PC-3 (cell line): ENCODE measurements around the gene HAUS2. TPM values are rescaled to one million over a fixed set of nuclear protein-coding genes. Genes with fewer than 3 reads are reported as not detected.

Source experiments
- ATAC-seq: fragments of 200-7000 bp; cut with Tn5 transposase; 2 replicates; pipeline ENCODE4 v1.9.1; 2020; ENCODE audit warnings: mild to moderate bottlenecking, moderate library complexity
- BruUV-seq: library from RNA; stranded (reverse); fragments of 400-500 nt; replicated peaks from 2 replicates; lab custom pipeline; 2021; lab: Mats Ljungman, UMichigan
- CTCF ChIA-PET: fragments of 300-600 bp; sonication (Branson Sonifier 250); formaldehyde crosslinking; loops from one replicate; lab custom pipeline; 2022; ENCODE audit warnings: antibody characterized with exemption; lab: Charles Lee
- POLR2A ChIA-PET: fragments of 300-600 bp; sonication (Branson Sonifier 250); formaldehyde crosslinking; loops from one replicate; lab custom pipeline; 2022; ENCODE audit warnings: antibody characterized with exemption; ENCODE audit not compliant: unreplicated experiment; lab: Charles Lee
- DNase-seq: peaks from one replicate; pipeline ENCODE4 v3.0.0-alpha.2; 2015
- H2AFZ ChIP-seq: fragments of 300-600 bp; sonication (generic); 2 replicates; pipeline ENCODE4 v1.6.0; 2016; ENCODE audit warnings: antibody characterized with exemption, low read length
- H3F3A ChIP-seq: fragments of 300-600 bp; sonication (generic); one replicate; pipeline ENCODE4 v1.6.0; 2017; ENCODE audit warnings: antibody characterized with exemption, low read length, control low read depth, mild to moderate bottlenecking; ENCODE audit not compliant: unreplicated experiment
- H3K27ac ChIP-seq: fragments of 300-600 bp; sonication (generic); 2 replicates; pipeline ENCODE4 v1.5.1; 2016; ENCODE audit warnings: mild to moderate bottlenecking, low read length
- H3K27me3 ChIP-seq: fragments of 300-600 bp; sonication (generic); 2 replicates; pipeline ENCODE4 v1.6.1; 2016; ENCODE audit warnings: low read length, mixed read lengths
- H3K36me3 ChIP-seq: fragments of 300-600 bp; sonication (generic); 2 replicates; pipeline ENCODE4 v1.6.1; 2016; ENCODE audit warnings: low read depth, mixed run types, low read length, mixed read lengths
- H3K4me1 ChIP-seq: fragments of 300-600 bp; sonication (generic); 2 replicates; pipeline ENCODE4 v1.5.1; 2016; ENCODE audit warnings: low read length; ENCODE audit not compliant: insufficient read depth
- H3K4me2 ChIP-seq: fragments of 300-600 bp; sonication (generic); 2 replicates; pipeline ENCODE4 v1.6.0; 2016; ENCODE audit warnings: low read length
- H3K4me3 ChIP-seq: fragments of 300-600 bp; sonication (generic); 2 replicates; pipeline ENCODE4 v1.5.1; 2016; ENCODE audit warnings: mild to moderate bottlenecking, low read length, mixed read lengths
- H3K79me2 ChIP-seq: fragments of 300-600 bp; sonication (generic); 2 replicates; pipeline ENCODE4 v1.6.1; 2017; ENCODE audit warnings: low read length, mixed read lengths
- H3K9ac ChIP-seq: fragments of 300-600 bp; sonication (generic); 2 replicates; pipeline ENCODE4 v1.6.0; 2016; ENCODE audit warnings: mild to moderate bottlenecking, low read length
- H3K9me2 ChIP-seq: fragments of 300-600 bp; sonication (generic); replicated peaks from 2 replicates; pipeline ENCODE4 v1.6.1; 2016; ENCODE audit warnings: mixed run types, low read length, mixed read lengths
- H3K9me3 ChIP-seq: fragments of 300-600 bp; sonication (generic); 2 replicates; pipeline ENCODE4 v1.6.1; 2016; ENCODE audit warnings: low read length, mixed read lengths
- H4K20me1 ChIP-seq: fragments of 300-600 bp; sonication (generic); 2 replicates; pipeline ENCODE4 v1.6.1; 2016; ENCODE audit warnings: low read length, mixed read lengths
- EZH2 ChIP-seq: fragments of 300-600 bp; sonication (generic); IDR thresholded peaks from one replicate; pipeline ENCODE4 v1.6.1; 2017; ENCODE audit warnings: antibody characterized with exemption, mild to moderate bottlenecking, low read length; ENCODE audit not compliant: unreplicated experiment
- EZH2phosphoT487 ChIP-seq: fragments of 300-600 bp; sonication (generic); IDR thresholded peaks from 2 replicates; pipeline ENCODE4 v1.6.1; 2018; ENCODE audit warnings: mild to moderate bottlenecking, antibody characterized with exemption, low read length, borderline replicate concordance
- intact Hi-C: fragments of 100-400 bp; cut with micrococcal nuclease; formaldehyde crosslinking; loops from 2 replicates; pipeline ENCODE4 v1.9.0; 2023
- total RNA-seq: library from RNA; depleted of rRNA; stranded (reverse); fragments of >200 nt; gene quantifications from 2 replicates; pipeline ENCODE4 v1.2.3, GENCODE V29; 2014
- TF ChIP-seq, protein P1 (sequence below): fragments of 300-600 bp; sonication (generic); conservative IDR thresholded peaks from 2 replicates; pipeline ENCODE4 v1.5.1; 2017; ENCODE audit warnings: antibody characterized with exemption, low read depth, mild to moderate bottlenecking, low read length

The HAUS2 gene
- total RNA-seq, 1 experiment from 2014 or later = 44.1 TPM

DNA sequence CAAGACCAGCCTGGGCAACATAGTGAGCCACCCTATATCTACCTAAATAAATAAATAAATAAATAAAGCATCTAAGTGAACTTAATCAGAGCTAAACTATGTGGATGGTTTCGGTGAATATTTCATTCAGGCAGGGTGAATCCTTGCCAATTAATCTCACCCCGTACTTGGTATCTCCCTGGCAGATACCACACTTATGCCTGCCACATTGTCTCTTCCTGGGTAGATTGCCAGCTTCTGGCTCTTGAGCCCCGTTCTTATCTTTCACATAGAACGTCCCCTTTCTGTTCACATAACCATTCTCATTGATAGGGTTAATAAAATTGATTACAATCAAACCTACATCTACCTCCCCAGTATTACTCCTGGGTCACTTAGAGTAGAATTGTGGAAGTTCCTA, 46.2 kb upstream of the HAUS2 start:
- Histone ChIP-seq H3K9me2 (no peaks in the 10 kb centered on the region), H2AFZ (no peak overlapping the region), H3K36me3 (no peaks in the 10 kb centered on the region), H3K4me3 (no peak overlapping the region), H4K20me1 (no peaks in the 10 kb centered on the region), H3F3A (peaks cover 7% of the 10 kb centered on the region), H3K4me1 (peaks cover 21% of the 10 kb centered on the region), H3K9me3 (no peaks in the 10 kb centered on the region), H3K4me2 (no peak overlapping the region), H3K9ac (no peak overlapping the region), H3K27me3 (no peaks in the 10 kb centered on the region), H3K27ac (no peak overlapping the region), H3K79me2 (peaks cover 34% of the 10 kb centered on the region)
- DNase-seq = no peak
- intact Hi-C loops = no loop called here
- no TSS peak for BruUV-seq
- TF ChIP-seq, protein P1, sequence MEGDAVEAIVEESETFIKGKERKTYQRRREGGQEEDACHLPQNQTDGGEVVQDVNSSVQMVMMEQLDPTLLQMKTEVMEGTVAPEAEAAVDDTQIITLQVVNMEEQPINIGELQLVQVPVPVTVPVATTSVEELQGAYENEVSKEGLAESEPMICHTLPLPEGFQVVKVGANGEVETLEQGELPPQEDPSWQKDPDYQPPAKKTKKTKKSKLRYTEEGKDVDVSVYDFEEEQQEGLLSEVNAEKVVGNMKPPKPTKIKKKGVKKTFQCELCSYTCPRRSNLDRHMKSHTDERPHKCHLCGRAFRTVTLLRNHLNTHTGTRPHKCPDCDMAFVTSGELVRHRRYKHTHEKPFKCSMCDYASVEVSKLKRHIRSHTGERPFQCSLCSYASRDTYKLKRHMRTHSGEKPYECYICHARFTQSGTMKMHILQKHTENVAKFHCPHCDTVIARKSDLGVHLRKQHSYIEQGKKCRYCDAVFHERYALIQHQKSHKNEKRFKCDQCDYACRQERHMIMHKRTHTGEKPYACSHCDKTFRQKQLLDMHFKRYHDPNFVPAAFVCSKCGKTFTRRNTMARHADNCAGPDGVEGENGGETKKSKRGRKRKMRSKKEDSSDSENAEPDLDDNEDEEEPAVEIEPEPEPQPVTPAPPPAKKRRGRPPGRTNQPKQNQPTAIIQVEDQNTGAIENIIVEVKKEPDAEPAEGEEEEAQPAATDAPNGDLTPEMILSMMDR = no peak
- no peak for TF ChIP-seq EZH2phosphoT487
- ChIA-PET POLR2A (no interaction called here), CTCF (no interaction called here)
- no peak for ATAC-seq

DNA sequence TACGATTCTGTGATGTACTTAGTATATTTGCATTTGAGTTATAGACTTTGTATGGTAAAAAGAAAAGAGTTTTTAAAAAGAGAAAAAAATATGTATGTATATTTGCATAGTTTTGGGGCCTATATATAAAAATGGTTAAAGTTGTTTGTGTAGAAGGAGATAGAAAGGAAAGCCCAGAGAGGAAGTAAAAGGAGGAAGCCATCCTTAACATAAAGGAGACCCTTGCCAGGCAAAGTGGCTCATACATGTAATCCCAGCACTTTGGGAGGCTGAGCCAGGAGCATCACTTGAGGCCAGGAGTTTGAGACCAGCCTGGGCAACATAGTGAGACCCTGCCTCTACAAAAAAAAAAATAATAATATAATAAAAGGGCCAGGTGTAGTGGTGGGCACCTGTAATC, 44.8 kb upstream of the HAUS2 start:
- intact Hi-C loops = no loop called here
- H3F3A ChIP-seq = peaks cover 7% of the 10 kb centered on the region
- no peak overlapping the region for H3K27ac ChIP-seq
- no peaks in the 10 kb centered on the region for H3K27me3 ChIP-seq
- H3K9me3 ChIP-seq = no peaks in the 10 kb centered on the region
- no peaks in the 10 kb centered on the region for H3K36me3 ChIP-seq
- TF ChIP-seq EZH2phosphoT487 (no peak), EZH2 (no peak)
- TF ChIP-seq, protein P1 = no peak
- CTCF ChIA-PET = no interaction called here
- DNase-seq = no peak
- H3K9ac ChIP-seq = no peak overlapping the region
- no TSS peak for BruUV-seq
- no peak for ATAC-seq
- POLR2A ChIA-PET = no interaction called here
- no peaks in the 10 kb centered on the region for H3K9me2 ChIP-seq
- H4K20me1 ChIP-seq = no peaks in the 10 kb centered on the region
- peaks cover 22% of the 10 kb centered on the region for H3K4me1 ChIP-seq
- H3K4me2 ChIP-seq = no peak overlapping the region
- H3K4me3 ChIP-seq = no peak overlapping the region
- H2AFZ ChIP-seq = no peak overlapping the region
- H3K79me2 ChIP-seq = peaks cover 29% of the 10 kb centered on the region

DNA sequence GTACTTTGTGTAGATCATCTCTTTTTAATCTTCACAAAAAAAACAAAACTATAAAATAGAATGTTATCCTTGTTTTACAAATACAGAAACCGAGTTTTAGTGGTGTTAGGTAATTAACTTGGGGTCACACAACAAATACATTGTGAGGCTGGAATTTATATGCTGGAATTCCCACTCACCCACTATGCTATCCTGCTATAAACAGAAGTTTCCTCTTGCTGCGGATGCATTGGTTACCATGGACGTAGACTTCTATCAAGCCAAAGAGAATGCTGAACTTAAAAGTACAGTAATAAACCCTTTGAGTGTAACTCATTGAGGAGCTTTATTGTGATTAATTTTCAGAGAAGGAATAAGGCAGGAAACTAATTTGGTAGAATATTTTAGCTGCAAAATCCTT, 44.0 kb upstream of the HAUS2 start:
- intact Hi-C loops = no loop called here
- no TSS peak for BruUV-seq
- H3K4me2 ChIP-seq = no peak overlapping the region
- no peaks in the 10 kb centered on the region for H3K9me3 ChIP-seq
- H3K9me2 ChIP-seq = no peaks in the 10 kb centered on the region
- peaks cover 28% of the 10 kb centered on the region for H3K79me2 ChIP-seq
- ChIA-PET POLR2A (interaction anchor here (0.6 to 0.7 kb wide), 2 partner anchors 9 to 595 kb away, joined by 3 to 4 read pairs; no protein-coding TSS in a partner anchor), CTCF (no interaction called here)
- no peak overlapping the region for H3K4me3 ChIP-seq
- H3K27me3 ChIP-seq = no peaks in the 10 kb centered on the region
- H3F3A ChIP-seq = peaks cover 5% of the 10 kb centered on the region
- no peak for DNase-seq
- ATAC-seq = no peak
- peaks cover 14% of the 10 kb centered on the region for H3K4me1 ChIP-seq
- TF ChIP-seq EZH2phosphoT487 (no peak), EZH2 (no peak)
- TF ChIP-seq, protein P1 = no peak
- no peak overlapping the region for H3K9ac ChIP-seq
- H2AFZ ChIP-seq = no peak overlapping the region
- no peaks in the 10 kb centered on the region for H3K36me3 ChIP-seq
- no peak overlapping the region for H3K27ac ChIP-seq
- H4K20me1 ChIP-seq = no peaks in the 10 kb centered on the region
